HG03565 (cell line): ENCODE results near the gene DYSF.

ENCODE experiments used
- ATAC-seq: cut with Tn5 transposase; IDR thresholded peaks from one replicate; pipeline ENCODE4 v1.9.1; 2021; ENCODE audit warnings: mild to moderate bottlenecking, moderate library complexity; ENCODE audit not compliant: unreplicated experiment

The DYSF gene

GRCh38 chr2:71697106-71698004, 244.0 kb downstream of the DYSF start:
- no peak for ATAC-seq

- ATAC-seq = no peak
These were observed 246.1 kb downstream of the DYSF start for GRCh38 chr2:71699428-71699827.

DNA sequence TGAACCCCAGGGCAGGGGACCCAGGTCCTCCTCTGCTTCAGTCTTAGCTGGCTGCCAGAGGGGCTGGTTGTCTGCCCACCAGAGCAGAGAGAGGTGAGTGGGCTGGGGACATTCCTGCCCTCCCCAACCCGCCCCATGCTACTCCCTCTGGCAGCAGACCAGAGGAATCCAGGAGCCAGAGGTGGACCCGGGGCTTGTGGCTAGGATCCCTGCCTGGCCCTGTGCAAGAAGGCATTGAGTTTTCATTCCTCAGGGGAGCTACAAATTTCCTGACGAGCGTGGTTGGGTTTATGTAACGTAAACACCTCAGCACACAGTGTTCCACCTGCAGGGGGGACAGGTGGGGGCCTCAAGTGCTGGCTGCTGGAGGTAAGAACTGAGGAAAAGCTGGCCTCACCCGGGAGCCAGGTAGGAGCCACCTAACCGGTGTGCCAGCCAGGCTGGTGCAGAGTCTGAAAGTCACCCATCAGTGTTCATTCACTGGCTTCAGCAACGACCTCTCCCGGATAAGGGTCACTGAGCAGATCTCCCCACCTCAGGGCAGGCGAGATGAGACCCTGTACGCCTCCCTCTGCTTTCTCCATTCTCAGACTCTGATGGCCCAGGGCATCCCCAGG, 246.8 kb downstream of the DYSF start:
- ATAC-seq = no peak

- ATAC-seq = no peak
These were observed 247.5 kb downstream of the DYSF start for GRCh38 chr2:71700658-71701397.

DNA sequence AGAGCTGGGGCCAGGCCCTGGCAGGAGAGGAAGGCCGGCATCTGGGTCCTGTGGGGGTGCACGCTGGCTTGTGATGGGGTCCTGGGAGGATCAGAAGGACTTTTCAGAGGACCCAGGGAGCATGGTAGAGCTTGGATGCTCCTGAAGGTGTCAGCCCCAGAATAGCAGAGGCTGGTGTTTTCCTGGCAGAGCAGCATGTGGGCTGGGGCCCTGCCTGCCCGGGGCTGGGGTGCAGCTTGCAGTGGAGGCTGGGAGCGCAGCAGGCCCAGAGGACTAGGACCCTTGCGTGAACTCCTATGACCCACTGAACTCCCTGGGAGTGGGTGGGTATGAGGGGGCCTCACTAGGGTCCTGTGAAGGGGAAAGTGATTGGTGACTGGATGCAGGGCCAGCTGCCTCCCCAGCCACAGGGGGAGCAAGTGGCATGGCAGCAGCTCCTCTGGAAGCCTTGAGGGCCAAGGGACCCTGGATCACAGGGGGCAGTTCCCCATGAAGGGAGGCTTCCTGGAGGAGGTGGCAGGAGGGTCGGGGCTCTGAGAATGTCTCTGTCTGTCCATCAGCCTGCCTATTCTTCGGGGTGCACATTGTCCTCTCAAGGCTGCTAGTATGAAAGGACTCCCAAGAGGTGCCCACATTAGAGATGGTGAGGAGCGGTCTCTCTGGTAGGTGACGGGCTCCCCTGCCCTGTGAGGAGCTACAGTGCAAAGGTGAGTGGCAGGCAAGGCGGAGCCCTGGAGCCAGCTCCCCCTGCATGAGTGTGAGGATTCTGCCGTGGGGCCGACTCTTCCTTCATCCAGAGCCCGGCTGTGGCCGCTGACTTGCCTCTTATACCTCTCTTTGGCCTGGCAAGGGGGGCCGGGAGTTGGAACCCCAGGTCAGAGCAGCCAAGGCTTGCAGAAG, 249.0 kb downstream of the DYSF start:
- ATAC-seq = no peak

- no peak for ATAC-seq
These were observed 249.9 kb downstream of the DYSF start for GRCh38 chr2:71702971-71703898.

DNA sequence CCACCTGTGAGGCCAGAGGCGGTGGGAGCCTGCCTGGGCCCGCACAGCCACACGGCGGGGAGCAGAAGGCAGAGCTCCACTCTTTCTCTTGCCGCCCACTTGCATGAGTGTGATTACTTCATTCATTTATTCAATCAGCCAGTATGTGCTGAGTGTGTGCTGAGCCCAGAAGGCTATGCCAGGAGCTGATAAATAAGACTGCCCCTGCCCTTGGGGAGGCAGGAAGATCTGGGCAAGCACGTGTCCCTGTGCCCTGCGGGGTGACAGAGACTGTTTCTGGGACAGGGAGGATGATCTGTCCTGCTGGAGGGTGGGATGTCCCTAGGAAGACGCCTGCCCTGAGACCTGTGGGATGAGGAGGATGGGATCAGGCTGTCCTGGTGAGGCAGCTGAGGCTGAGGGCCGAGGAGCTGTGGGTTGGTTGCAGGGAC, 250.8 kb downstream of the DYSF start:
- ATAC-seq = no peak

DNA sequence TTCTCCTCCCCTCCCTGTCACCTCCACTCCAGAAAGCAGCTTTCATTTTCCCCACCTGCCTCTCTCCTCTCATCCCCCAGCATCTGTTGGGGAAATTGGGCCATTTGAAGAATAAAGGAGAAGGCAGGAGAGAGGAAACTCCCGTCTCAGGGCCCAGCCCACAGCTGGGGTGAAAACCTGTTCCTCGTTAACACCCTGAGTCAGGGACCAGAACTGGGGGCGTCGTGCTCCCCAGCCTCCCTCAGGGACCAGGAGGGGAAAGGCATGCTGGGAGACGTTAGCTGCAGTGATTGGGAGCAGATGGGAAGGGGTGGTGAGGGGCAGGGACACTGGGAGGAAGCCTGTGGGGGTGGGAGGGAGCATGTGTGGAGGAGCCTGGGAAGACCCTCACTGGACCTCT, 251.3 kb downstream of the DYSF start:
- no peak for ATAC-seq

GRCh38 chr2:71705171-71705960, 252.0 kb downstream of the DYSF start:
- no peak for ATAC-seq

- ATAC-seq = no peak
These were observed 252.8 kb downstream of the DYSF start for GRCh38 chr2:71706121-71706520.

DNA sequence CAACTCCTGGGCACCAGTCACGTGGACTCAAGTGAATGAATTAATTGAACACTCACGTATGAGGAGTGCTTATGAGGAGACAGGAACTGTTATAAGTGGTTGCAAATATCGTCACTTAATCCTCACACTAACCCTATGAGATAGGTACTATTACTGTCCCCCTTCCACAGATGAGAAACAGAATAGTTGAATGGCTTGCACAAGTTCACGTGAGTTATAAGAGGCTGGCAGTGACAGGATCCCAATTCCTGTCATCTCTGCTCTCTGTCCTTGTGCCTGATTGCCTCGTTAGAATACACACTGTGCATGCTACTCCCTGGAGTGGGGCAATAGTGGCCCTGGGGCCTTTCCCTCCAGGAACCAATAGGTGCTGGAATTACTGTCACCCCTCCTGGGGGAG, 253.5 kb downstream of the DYSF start:
- no peak for ATAC-seq

- no peak for ATAC-seq
These were observed 257.2 kb downstream of the DYSF start for GRCh38 chr2:71710367-71711132.

DNA sequence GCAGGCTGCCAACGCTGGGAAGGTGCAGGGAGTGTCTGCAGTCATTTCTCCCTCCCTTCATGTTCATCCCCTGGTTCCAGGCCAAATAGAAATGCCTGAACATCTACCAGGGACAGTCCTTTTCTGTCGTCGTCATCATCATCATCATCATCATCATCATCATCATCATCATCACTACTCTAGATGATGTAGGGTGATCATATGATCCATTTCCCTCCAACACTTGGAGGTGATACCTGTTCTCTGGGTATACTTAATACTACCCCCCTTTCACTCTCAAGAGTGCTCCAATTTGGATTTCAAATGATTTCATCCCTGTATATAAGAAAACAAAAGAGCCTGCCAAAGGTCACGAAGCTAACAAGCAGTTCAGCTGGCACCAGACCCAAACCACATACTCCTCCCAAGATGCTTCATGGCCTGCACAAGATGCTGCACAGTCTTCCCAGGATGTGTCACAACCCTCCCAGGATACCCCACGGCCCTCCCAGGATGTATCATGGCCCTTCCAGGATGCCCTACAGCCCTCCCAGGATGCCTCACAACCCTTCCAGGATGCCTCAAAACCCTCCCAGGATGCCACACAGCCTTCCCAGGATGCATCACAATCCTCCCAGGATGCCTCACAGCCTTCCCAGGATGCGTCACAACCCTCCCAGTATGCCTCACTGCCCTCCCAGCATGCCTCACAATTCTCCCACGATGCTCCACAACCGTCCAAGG, 257.9 kb downstream of the DYSF start:
- no peak for ATAC-seq

GRCh38 chr2:71712158-71712818, 258.9 kb downstream of the DYSF start:
- no peak for ATAC-seq

GRCh38 chr2:71713581-71714580, 260.5 kb downstream of the DYSF start:
- ATAC-seq = no peak
